ENCODE data around the gene SCUBE2. TPM values are rescaled to one million over a fixed set of nuclear protein-coding genes. Genes with fewer than 3 reads are reported as not detected.

Gene SCUBE2
- total RNA-seq, 1 donor, result 1.8 TPM

DNA sequence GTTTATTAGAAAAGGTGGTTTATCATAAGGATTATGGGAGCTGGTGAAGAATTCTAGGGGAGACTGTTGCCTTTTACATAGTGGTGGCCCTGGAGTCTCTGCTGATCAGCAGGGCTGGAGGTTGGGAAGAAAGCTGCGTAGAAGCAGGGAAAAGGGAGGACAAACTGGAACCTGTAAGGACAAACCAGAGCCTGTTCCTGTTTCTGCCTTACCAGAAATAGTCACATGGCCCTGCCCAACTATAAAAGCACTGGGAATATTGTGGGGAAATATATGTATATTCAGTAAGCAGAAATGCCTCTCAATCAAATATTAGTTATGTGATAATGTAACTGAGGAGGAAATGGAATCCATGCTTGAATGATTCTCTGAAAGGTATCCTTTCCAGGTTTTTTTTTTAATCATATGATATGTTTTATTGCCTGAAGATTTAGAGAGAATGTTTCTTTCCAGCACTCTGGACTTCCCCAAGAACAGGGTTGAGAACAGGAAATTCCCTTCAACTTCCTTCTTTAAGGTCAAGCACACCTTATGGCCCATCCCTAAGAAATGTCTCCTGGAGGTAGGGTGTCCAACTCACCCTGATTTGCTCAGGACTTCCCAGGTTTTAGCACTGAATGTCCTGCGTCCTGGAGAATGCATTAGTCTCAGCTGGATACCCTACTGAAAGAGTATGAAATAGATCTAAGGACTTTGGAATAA, 33.9 kb upstream of the SCUBE2 start:
- H3K4me1 ChIP-seq (ENCODE audit: insufficient read depth, low read length), result no peaks in the 10 kb centered on the region
- H4K20me1 ChIP-seq (ENCODE audit: insufficient read depth, low read length), result no peaks in the 10 kb centered on the region
- TF ChIP-seq, protein P1, sequence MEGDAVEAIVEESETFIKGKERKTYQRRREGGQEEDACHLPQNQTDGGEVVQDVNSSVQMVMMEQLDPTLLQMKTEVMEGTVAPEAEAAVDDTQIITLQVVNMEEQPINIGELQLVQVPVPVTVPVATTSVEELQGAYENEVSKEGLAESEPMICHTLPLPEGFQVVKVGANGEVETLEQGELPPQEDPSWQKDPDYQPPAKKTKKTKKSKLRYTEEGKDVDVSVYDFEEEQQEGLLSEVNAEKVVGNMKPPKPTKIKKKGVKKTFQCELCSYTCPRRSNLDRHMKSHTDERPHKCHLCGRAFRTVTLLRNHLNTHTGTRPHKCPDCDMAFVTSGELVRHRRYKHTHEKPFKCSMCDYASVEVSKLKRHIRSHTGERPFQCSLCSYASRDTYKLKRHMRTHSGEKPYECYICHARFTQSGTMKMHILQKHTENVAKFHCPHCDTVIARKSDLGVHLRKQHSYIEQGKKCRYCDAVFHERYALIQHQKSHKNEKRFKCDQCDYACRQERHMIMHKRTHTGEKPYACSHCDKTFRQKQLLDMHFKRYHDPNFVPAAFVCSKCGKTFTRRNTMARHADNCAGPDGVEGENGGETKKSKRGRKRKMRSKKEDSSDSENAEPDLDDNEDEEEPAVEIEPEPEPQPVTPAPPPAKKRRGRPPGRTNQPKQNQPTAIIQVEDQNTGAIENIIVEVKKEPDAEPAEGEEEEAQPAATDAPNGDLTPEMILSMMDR (IDR thresholded peaks at IDR 0.05; ENCODE audit: extremely low read depth, low read depth, low read length), result no peak
- DNase-seq (ENCODE audit: insufficient read length, low spot score, missing footprints), result no peak
- no peaks in the 10 kb centered on the region for H3K36me3 ChIP-seq (ENCODE audit: insufficient read depth, low read length)
- no peak overlapping the region for H3K27ac ChIP-seq (ENCODE audit: low read depth, low read length)
- no peak overlapping the region for H2AFZ ChIP-seq (ENCODE audit: low read length)
- no peak overlapping the region for H3K4me3 ChIP-seq (ENCODE audit: insufficient read depth, low read length)
- no peaks in the 10 kb centered on the region for H3K9me3 ChIP-seq (ENCODE audit: low read depth, low read length)
- no peaks in the 10 kb centered on the region for H3K79me2 ChIP-seq (ENCODE audit: insufficient read depth, low read length)
- H3K27me3 ChIP-seq (ENCODE audit: insufficient read depth, low read length), result no peaks in the 10 kb centered on the region
- H3K4me2 ChIP-seq (ENCODE audit: insufficient read depth, low read length), result no peak overlapping the region

DNA sequence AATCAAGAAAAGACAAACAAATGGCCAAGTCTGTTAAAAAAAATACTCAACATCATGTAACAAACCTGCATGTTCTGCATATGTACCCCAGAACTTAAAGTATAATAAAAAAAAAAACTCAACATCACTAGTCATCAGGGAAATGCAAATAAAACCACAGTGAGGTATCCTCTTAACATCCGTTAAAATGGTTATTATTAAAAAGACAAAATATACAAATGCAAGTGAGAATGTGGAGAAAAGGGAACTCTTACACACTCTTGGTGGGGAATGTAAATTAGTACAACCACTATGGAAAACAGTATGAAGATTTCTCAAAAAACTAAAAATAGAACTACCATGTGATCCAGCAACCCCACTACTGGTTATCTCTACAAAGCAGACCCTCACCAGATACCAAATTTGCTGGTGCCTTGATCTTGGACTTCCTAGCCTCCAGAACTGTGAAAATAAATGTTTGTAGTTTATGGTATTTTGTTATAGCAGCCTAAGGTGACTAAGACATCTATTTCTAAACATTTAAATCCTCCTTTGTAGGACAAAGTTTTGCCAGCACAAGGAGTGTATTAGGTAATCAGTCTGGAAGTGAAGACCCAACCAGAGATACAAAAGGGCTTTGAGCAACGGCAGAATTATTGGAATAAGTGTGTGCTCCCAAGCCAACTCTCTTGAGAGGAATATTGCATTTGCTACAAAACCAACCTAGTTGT, 32.4 kb upstream of the SCUBE2 start:
- Histone ChIP-seq H3K4me2 (ENCODE audit: insufficient read depth, low read length) (no peak overlapping the region), H3K36me3 (ENCODE audit: insufficient read depth, low read length) (no peaks in the 10 kb centered on the region), H3K27ac (ENCODE audit: low read depth, low read length) (no peak overlapping the region), H3K79me2 (ENCODE audit: insufficient read depth, low read length) (no peaks in the 10 kb centered on the region), H3K4me1 (ENCODE audit: insufficient read depth, low read length) (no peaks in the 10 kb centered on the region), H4K20me1 (ENCODE audit: insufficient read depth, low read length) (no peaks in the 10 kb centered on the region), H3K27me3 (ENCODE audit: insufficient read depth, low read length) (no peaks in the 10 kb centered on the region), H3K9me3 (ENCODE audit: low read depth, low read length) (no peaks in the 10 kb centered on the region), H3K4me3 (ENCODE audit: insufficient read depth, low read length) (no peak overlapping the region), H2AFZ (ENCODE audit: low read length) (no peak overlapping the region)
- TF ChIP-seq, protein P1 (IDR thresholded peaks at IDR 0.05; ENCODE audit: extremely low read depth, low read depth, low read length), result no peak
- no peak for DNase-seq (ENCODE audit: insufficient read length, low spot score, missing footprints)

DNA sequence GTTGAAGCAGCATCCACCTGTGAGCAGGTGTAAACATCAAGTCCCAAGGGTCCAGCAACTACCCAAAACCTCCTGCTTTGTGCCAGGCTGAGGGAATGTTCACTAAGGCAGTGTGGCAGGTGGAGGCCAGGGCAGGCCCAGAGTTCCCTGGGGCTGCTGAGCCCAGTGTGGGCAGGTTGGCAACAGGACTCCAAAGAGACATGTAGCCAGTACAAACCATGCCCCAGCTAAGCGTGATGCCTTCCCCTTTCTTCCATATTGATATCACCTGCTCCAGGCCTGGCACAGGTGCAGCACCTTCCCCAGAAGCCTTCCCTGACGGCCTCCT, 30.0 kb upstream of the SCUBE2 start:
- Histone ChIP-seq H2AFZ (ENCODE audit: low read length) (no peak overlapping the region), H3K4me1 (ENCODE audit: insufficient read depth, low read length) (no peaks in the 10 kb centered on the region), H3K36me3 (ENCODE audit: insufficient read depth, low read length) (no peaks in the 10 kb centered on the region), H3K4me2 (ENCODE audit: insufficient read depth, low read length) (no peak overlapping the region), H3K79me2 (ENCODE audit: insufficient read depth, low read length) (no peaks in the 10 kb centered on the region), H3K4me3 (ENCODE audit: insufficient read depth, low read length) (no peak overlapping the region), H3K27me3 (ENCODE audit: insufficient read depth, low read length) (no peaks in the 10 kb centered on the region), H3K27ac (ENCODE audit: low read depth, low read length) (no peak overlapping the region), H3K9me3 (ENCODE audit: low read depth, low read length) (no peaks in the 10 kb centered on the region), H4K20me1 (ENCODE audit: insufficient read depth, low read length) (no peaks in the 10 kb centered on the region)
- no peak for DNase-seq (ENCODE audit: insufficient read length, low spot score, missing footprints)
- TF ChIP-seq, protein P1 (IDR thresholded peaks at IDR 0.05; ENCODE audit: extremely low read depth, low read depth, low read length), result no peak

DNA sequence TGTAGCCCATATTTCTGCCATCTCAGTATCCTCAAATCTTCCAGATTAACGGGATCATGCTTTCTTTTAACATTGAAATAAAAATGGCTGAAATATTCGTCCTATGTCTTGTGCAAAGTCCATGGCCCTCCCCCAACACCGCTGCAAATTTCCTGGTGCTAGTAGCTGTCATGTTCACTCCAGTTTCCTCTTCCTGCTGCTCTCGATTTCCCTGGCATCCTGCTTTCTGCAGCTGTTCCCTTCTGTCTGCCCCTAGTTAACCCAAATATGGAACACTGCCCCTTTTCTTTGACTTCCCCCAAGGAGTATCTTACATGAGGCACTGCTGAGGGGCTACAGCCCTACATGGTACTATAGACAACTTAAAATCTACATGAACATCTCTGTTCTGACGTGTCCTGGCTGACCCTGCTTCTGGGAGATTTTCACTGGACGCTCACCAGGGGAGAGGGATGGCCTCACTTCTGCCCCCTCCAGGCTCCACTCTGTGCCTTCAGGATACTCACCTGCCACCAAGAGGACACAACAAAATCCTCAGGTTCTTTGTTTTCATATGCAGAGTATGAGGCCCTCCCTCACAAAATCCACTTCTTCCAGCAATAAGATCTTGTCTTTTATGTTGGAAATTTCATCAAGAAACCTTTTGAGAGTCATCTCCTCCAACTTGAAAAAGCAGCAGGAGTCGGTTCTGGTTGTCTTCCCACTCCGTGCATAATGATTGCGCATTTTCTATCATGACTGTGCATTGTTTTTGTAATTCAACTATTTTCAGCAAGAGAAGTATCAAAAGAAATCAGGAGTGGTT, 29.5 kb upstream of the SCUBE2 start:
- no peak overlapping the region for H3K4me3 ChIP-seq (ENCODE audit: insufficient read depth, low read length)
- no peaks in the 10 kb centered on the region for H3K9me3 ChIP-seq (ENCODE audit: low read depth, low read length)
- no peak overlapping the region for H3K27ac ChIP-seq (ENCODE audit: low read depth, low read length)
- no peak overlapping the region for H2AFZ ChIP-seq (ENCODE audit: low read length)
- H4K20me1 ChIP-seq (ENCODE audit: insufficient read depth, low read length), result no peaks in the 10 kb centered on the region
- no peaks in the 10 kb centered on the region for H3K79me2 ChIP-seq (ENCODE audit: insufficient read depth, low read length)
- no peaks in the 10 kb centered on the region for H3K27me3 ChIP-seq (ENCODE audit: insufficient read depth, low read length)
- no peak overlapping the region for H3K4me2 ChIP-seq (ENCODE audit: insufficient read depth, low read length)
- no peaks in the 10 kb centered on the region for H3K36me3 ChIP-seq (ENCODE audit: insufficient read depth, low read length)
- DNase-seq (ENCODE audit: insufficient read length, low spot score, missing footprints), result no peak
- TF ChIP-seq, protein P1 (IDR thresholded peaks at IDR 0.05; ENCODE audit: extremely low read depth, low read depth, low read length), result peak; percentile 12
- H3K4me1 ChIP-seq (ENCODE audit: insufficient read depth, low read length), result no peaks in the 10 kb centered on the region

All from osteoblast (primary cell).